ENCODE data around the gene C2CD2.

- TF ChIP-seq POLR2A (IDR thresholded peaks at IDR 0.05; ENCODE audit: low read depth, low read length), result no peak
- no peak for TF ChIP-seq CHD1 (IDR thresholded peaks at IDR 0.05; ENCODE audit: low read depth, low read length)
- TF ChIP-seq USF2 (IDR thresholded peaks at IDR 0.05; ENCODE audit: low read depth, low read length), result no peak
- no peak for TF ChIP-seq CTCF (conservative IDR thresholded peaks at IDR 0.05; ENCODE audit: low read depth, low read length)
- TF ChIP-seq FOS (IDR thresholded peaks at IDR 0.05; ENCODE audit: low read depth, low read length), result no peak
- no peak for TF ChIP-seq RCOR1 (IDR thresholded peaks at IDR 0.05; ENCODE audit: insufficient replicate concordance, low read length)
Observed at GRCh38 chr21:41837756-41838297, 116.0 kb downstream of the C2CD2 start.
